Right atrium auricular region (tissue), 2 donors: ENCODE measurements around the gene USP10. TPM values are rescaled to one million over a fixed set of nuclear protein-coding genes. Genes with fewer than 3 reads are reported as not detected.

ENCODE experiments used
- DNase-seq: peaks from one replicate; pipeline ENCODE4 v3.0.0-alpha.2; 2019; ENCODE audit warnings: low spot score
- H3K27ac ChIP-seq, 2 donors: fragments of 200-600 bp; sonication (generic); 1 replicate in 1 of 2; 2 replicates in 1 of 2; pipeline ENCODE4 v1.5.1; 2016 to 2019
- H3K27me3 ChIP-seq, 2 donors: fragments of 200-600 bp; sonication (generic); one replicate each; pipeline versions ENCODE4 v1.5.1 to v1.6.0; 2017 to 2019
- H3K36me3 ChIP-seq: fragments of 200-600 bp; sonication (generic); one replicate; pipeline ENCODE4 v1.5.1; 2016
- H3K4me1 ChIP-seq, 2 donors: fragments of 200-600 bp; sonication (generic); one replicate each; pipeline versions ENCODE4 v1.5.1 to v1.6.0; 2017 to 2019
- H3K4me3 ChIP-seq, 2 donors: fragments of 200-600 bp; sonication (generic); 1 replicate in 1 of 2; 2 replicates in 1 of 2; pipeline ENCODE4 v1.5.1; 2017 to 2019; ENCODE audit warnings: mild to moderate bottlenecking in 1 of 2, moderate library complexity in 1 of 2
- H3K9me3 ChIP-seq, 2 donors: fragments of 200-600 bp; sonication (generic); one replicate each; pipeline ENCODE4 v1.5.1; 2019
- CTCF ChIP-seq, 2 donors: fragments of 200-600 bp; sonication (generic); IDR thresholded peaks; one replicate each; pipeline ENCODE4 v1.5.1; 2019; ENCODE audit warnings: antibody characterized with exemption in 2 of 2
- total RNA-seq, 2 donors: library from RNA; depleted of rRNA; stranded (reverse); fragments of >200 nt; gene quantifications; one replicate each; pipeline ENCODE4 v1.1.0, GENCODE V29; 2016

Gene USP10
- total RNA-seq, 2 donors from 2014 or later = 44.9 to 52.3 TPM

GRCh38 chr16:84739349-84740124, 39.7 kb downstream of the USP10 start:
- no peaks in the 10 kb centered on the region for H3K27me3 ChIP-seq
- H3K4me3 ChIP-seq = no peak overlapping the region
- no peaks in the 10 kb centered on the region for H3K9me3 ChIP-seq
- peaks cover 0 to 57% of the 10 kb centered on the region in 2 donors for H3K4me1 ChIP-seq
- no peaks in the 10 kb centered on the region for H3K36me3 ChIP-seq
- TF ChIP-seq CTCF (IDR thresholded peaks at IDR 0.05) = no peak
- H3K27ac ChIP-seq = no peak overlapping the region
- DNase-seq = no peak

GRCh38 chr16:84740596-84741116, 40.9 kb downstream of the USP10 start:
- Histone ChIP-seq H3K27ac (no peak overlapping the region), H3K4me1 (peaks cover 0 to 57% of the 10 kb centered on the region in 2 donors), H3K9me3 (no peaks in the 10 kb centered on the region), H3K27me3 (no peaks in the 10 kb centered on the region), H3K4me3 (no peak overlapping the region), H3K36me3 (peaks cover 9% of the 10 kb centered on the region)
- DNase-seq = no peak
- no peak for TF ChIP-seq CTCF (IDR thresholded peaks at IDR 0.05)

- no peak overlapping the region for H3K4me3 ChIP-seq
- H3K27me3 ChIP-seq = no peaks in the 10 kb centered on the region
- H3K9me3 ChIP-seq = no peaks in the 10 kb centered on the region
- peaks cover 0 to 53% of the 10 kb centered on the region in 2 donors for H3K4me1 ChIP-seq
- no peak overlapping the region for H3K27ac ChIP-seq
- no peak for TF ChIP-seq CTCF (IDR thresholded peaks at IDR 0.05)
- DNase-seq = no peak
- H3K36me3 ChIP-seq = peaks cover 9% of the 10 kb centered on the region
These were observed 41.6 kb downstream of the USP10 start for GRCh38 chr16:84741340-84741830.

- Histone ChIP-seq H3K27me3 (no peaks in the 10 kb centered on the region), H3K4me3 (no peak overlapping the region), H3K4me1 (peaks cover 0 to 46% of the 10 kb centered on the region in 2 donors), H3K9me3 (no peaks in the 10 kb centered on the region), H3K36me3 (peaks cover 9% of the 10 kb centered on the region), H3K27ac (no peak overlapping the region)
- TF ChIP-seq CTCF (IDR thresholded peaks at IDR 0.05) = no peak
- DNase-seq = no peak
These were observed 42.9 kb downstream of the USP10 start for GRCh38 chr16:84742641-84743092.

GRCh38 chr16:84746231-84746630, 46.4 kb downstream of the USP10 start:
- TF ChIP-seq CTCF (IDR thresholded peaks at IDR 0.05) = no peak
- H3K36me3 ChIP-seq = peaks cover 9% of the 10 kb centered on the region
- peaks cover 0 to 27% of the 10 kb centered on the region in 2 donors for H3K4me1 ChIP-seq
- H3K27ac ChIP-seq = no peak overlapping the region
- H3K27me3 ChIP-seq = no peaks in the 10 kb centered on the region
- no peak for DNase-seq
- H3K9me3 ChIP-seq = no peaks in the 10 kb centered on the region
- H3K4me3 ChIP-seq = no peak overlapping the region
